HepG2 (cell line): ENCODE measurements around the gene LRRC27. TPM values are rescaled to one million over a fixed set of nuclear protein-coding genes. Genes with fewer than 3 reads are reported as not detected.

Source experiments
- ASH2L ChIP-seq: fragments of 300-600, 200-600 bp; sonication (generic); IDR thresholded peaks from 2 replicates; pipeline ENCODE4 v1.7.0; 2017; ENCODE audit warnings: low read depth, mild to moderate bottlenecking, moderate library complexity, mixed read lengths, low read length; ENCODE audit not compliant: insufficient read length
- DNMT3B ChIP-seq: conservative IDR thresholded peaks from 2 replicates; pipeline ENCODE4 v1.6.1; 2016; ENCODE audit warnings: missing biosample characterization, control low read depth
- JUND ChIP-seq: sonication (generic); formaldehyde crosslinking; IDR thresholded peaks from 2 replicates; pipeline ENCODE4 v1.8.0; 2022; ENCODE audit warnings: mild to moderate bottlenecking, missing genetic modification reagents
- PHF8 ChIP-seq: sonication (generic); formaldehyde crosslinking; IDR thresholded peaks from 2 replicates; pipeline ENCODE4 v1.5.0; 2020; ENCODE audit warnings: missing genetic modification reagents
- SAP130 ChIP-seq: IDR thresholded peaks from 2 replicates; pipeline ENCODE4 v1.6.1; 2016; ENCODE audit warnings: low read depth
- SMC3 ChIP-seq: IDR thresholded peaks from 2 replicates; pipeline ENCODE4 v1.6.1; 2011; ENCODE audit warnings: low read length, improper control_type of control experiment
- TAF15 ChIP-seq: fragments of 200-400 bp; formaldehyde crosslinking; IDR thresholded peaks from one replicate; pipeline ENCODE4 v1.6.1; 2018; ENCODE audit warnings: mild to moderate bottlenecking, low read depth, low read length; ENCODE audit not compliant: poor library complexity, severe bottlenecking
- ZNF292 ChIP-seq: sonication (generic); formaldehyde crosslinking; IDR thresholded peaks from 2 replicates; pipeline ENCODE4 v1.8.1; 2022; ENCODE audit warnings: mild to moderate bottlenecking, low read depth, missing genetic modification reagents, borderline replicate concordance
- ZNF333 ChIP-seq: sonication (generic); formaldehyde crosslinking; IDR thresholded peaks from 2 replicates; pipeline ENCODE4 v1.4.0; 2020; ENCODE audit warnings: mild to moderate bottlenecking, missing genetic modification reagents, borderline replicate concordance
- ZNF563 ChIP-seq: sonication (generic); formaldehyde crosslinking; IDR thresholded peaks from 2 replicates; pipeline ENCODE4 v1.8.0; 2022; ENCODE audit warnings: mild to moderate bottlenecking, moderate library complexity, missing genetic modification reagents
- ZNF605 ChIP-seq: sonication (generic); formaldehyde crosslinking; IDR thresholded peaks from 2 replicates; pipeline ENCODE4 v1.8.0; 2022; ENCODE audit warnings: mild to moderate bottlenecking, missing genetic modification reagents
- ZNF709 ChIP-seq: sonication (generic); formaldehyde crosslinking; IDR thresholded peaks from 2 replicates; pipeline ENCODE4 v1.5.0; 2020; ENCODE audit warnings: mild to moderate bottlenecking, missing genetic modification reagents
- ZZZ3 ChIP-seq: sonication (generic); formaldehyde crosslinking; IDR thresholded peaks from 2 replicates; pipeline ENCODE4 v1.4.0; 2020; ENCODE audit warnings: missing genetic modification reagents, mild to moderate bottlenecking, borderline replicate concordance
- polyA plus RNA-seq, 8 experiments: library from polyadenylated mRNA; depleted of rRNA in 3 of 8; stranded (reverse) in 7 of 8; unstranded in 1 of 8; fragments of >200 nt; fragmentation: Illumina TruSeq in 4 of 8; extraction: Trizol in 4 of 8; gene quantifications; 2 replicates each; pipeline versions ENCODE4 v1.2.1 to v1.2.3, GENCODE V29; 2011 to 2016; ENCODE audit warnings: low read depth in 4 of 8, missing spikeins in 1 of 8, mixed read lengths in 1 of 8; ENCODE audit not compliant: insufficient read depth in 1 of 8
- total RNA-seq, 5 experiments: library from RNA; depleted of rRNA; stranded (reverse); fragments of >200 nt; fragmentation: Illumina TruSeq; extraction: Trizol; gene quantifications; 2 replicates each; pipeline ENCODE4 v1.2.3, GENCODE V29; 2016; ENCODE audit warnings: low read depth in 1 of 5
- TF ChIP-seq, protein P1 (sequence below): sonication (generic); formaldehyde crosslinking; IDR thresholded peaks from 2 replicates; pipeline ENCODE4 v1.5.1; 2020; ENCODE audit warnings: mild to moderate bottlenecking, missing genetic modification reagents, moderate library complexity
- TF ChIP-seq, protein P2 (sequence below): sonication (generic); formaldehyde crosslinking; IDR thresholded peaks from 2 replicates; pipeline ENCODE4 v1.4.0; 2020; ENCODE audit warnings: missing genetic modification reagents, borderline replicate concordance
- TF ChIP-seq, protein P3 (sequence below): sonication (generic); formaldehyde crosslinking; IDR thresholded peaks from 2 replicates; pipeline ENCODE4 v1.8.0; 2022; ENCODE audit warnings: missing genetic modification reagents, mild to moderate bottlenecking, borderline replicate concordance
- TF ChIP-seq, protein P4 (sequence below): sonication (generic); formaldehyde crosslinking; IDR thresholded peaks from 2 replicates; pipeline ENCODE4 v1.4.0; 2020; ENCODE audit warnings: low read depth, mild to moderate bottlenecking, missing genetic modification reagents
- TF ChIP-seq, protein P5 (sequence below): sonication (generic); formaldehyde crosslinking; IDR thresholded peaks from 2 replicates; pipeline ENCODE4 v1.4.0; 2020; ENCODE audit warnings: missing genetic modification reagents

LRRC27 gene
- total and polyA plus RNA-seq, 2 of the 13 experiments (the other 11 are each of a cell fraction or from before 2014, with no cell fraction given) = 4.2 to 4.6 TPM

DNA sequence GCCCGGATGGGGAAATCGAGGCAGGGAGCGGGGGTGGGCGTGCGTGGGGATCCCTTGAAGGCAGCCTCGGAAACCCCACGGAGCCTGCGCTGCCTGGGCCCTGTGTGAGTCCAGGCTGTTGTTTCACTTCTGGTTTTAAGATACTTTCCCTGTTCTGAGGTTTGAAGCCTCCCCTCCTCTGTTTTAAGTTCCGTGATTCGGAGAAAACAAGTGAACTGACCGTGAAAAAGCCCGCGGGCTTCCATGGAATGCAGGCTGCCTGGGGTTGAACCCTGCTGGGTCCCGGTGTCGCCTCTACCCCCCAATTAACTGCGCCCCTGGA, 401 bp downstream of the LRRC27 start (continued):
- TF ChIP-seq, protein P1, sequence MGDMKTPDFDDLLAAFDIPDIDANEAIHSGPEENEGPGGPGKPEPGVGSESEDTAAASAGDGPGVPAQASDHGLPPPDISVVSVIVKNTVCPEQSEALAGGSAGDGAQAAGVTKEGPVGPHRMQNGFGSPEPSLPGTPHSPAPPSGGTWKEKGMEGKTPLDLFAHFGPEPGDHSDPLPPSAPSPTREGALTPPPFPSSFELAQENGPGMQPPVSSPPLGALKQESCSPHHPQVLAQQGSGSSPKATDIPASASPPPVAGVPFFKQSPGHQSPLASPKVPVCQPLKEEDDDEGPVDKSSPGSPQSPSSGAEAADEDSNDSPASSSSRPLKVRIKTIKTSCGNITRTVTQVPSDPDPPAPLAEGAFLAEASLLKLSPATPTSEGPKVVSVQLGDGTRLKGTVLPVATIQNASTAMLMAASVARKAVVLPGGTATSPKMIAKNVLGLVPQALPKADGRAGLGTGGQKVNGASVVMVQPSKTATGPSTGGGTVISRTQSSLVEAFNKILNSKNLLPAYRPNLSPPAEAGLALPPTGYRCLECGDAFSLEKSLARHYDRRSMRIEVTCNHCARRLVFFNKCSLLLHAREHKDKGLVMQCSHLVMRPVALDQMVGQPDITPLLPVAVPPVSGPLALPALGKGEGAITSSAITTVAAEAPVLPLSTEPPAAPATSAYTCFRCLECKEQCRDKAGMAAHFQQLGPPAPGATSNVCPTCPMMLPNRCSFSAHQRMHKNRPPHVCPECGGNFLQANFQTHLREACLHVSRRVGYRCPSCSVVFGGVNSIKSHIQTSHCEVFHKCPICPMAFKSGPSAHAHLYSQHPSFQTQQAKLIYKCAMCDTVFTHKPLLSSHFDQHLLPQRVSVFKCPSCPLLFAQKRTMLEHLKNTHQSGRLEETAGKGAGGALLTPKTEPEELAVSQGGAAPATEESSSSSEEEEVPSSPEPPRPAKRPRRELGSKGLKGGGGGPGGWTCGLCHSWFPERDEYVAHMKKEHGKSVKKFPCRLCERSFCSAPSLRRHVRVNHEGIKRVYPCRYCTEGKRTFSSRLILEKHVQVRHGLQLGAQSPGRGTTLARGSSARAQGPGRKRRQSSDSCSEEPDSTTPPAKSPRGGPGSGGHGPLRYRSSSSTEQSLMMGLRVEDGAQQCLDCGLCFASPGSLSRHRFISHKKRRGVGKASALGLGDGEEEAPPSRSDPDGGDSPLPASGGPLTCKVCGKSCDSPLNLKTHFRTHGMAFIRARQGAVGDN (CRISPR knock-in tag) = peak; percentile 41; the same call in 1 of the 2 replicates
- TF ChIP-seq ZNF605 (CRISPR knock-in tag) (0 out of 2 replicates have a peak, but pooled peaks have one; percentile 51), PHF8 (no peak), ZNF563 (0 out of 2 replicates have a peak, but pooled peaks have one; percentile 39), ZNF292 (CRISPR knock-in tag) (no peak), JUND (CRISPR knock-in tag) (no peak), SMC3 (no peak), ZNF709 (0 out of 2 replicates have a peak, but pooled peaks have one; percentile 47), ZZZ3 (0 out of 2 replicates have a peak, but pooled peaks have one; percentile 0), ASH2L (peak; percentile 6), SAP130 (CRISPR knock-in tag) (no peak), TAF15 (peak; percentile 13), DNMT3B (CRISPR knock-in tag) (no peak), ZNF333 (CRISPR knock-in tag) (0 out of 2 replicates have a peak, but pooled peaks have one; percentile 9)
- TF ChIP-seq, protein P2, sequence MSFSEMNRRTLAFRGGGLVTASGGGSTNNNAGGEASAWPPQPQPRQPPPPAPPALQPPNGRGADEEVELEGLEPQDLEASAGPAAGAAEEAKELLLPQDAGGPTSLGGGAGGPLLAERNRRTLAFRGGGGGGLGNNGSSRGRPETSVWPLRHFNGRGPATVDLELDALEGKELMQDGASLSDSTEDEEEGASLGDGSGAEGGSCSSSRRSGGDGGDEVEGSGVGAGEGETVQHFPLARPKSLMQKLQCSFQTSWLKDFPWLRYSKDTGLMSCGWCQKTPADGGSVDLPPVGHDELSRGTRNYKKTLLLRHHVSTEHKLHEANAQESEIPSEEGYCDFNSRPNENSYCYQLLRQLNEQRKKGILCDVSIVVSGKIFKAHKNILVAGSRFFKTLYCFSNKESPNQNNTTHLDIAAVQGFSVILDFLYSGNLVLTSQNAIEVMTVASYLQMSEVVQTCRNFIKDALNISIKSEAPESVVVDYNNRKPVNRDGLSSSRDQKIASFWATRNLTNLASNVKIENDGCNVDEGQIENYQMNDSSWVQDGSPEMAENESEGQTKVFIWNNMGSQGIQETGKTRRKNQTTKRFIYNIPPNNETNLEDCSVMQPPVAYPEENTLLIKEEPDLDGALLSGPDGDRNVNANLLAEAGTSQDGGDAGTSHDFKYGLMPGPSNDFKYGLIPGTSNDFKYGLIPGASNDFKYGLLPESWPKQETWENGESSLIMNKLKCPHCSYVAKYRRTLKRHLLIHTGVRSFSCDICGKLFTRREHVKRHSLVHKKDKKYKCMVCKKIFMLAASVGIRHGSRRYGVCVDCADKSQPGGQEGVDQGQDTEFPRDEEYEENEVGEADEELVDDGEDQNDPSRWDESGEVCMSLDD = no peak
- TF ChIP-seq, protein P3, sequence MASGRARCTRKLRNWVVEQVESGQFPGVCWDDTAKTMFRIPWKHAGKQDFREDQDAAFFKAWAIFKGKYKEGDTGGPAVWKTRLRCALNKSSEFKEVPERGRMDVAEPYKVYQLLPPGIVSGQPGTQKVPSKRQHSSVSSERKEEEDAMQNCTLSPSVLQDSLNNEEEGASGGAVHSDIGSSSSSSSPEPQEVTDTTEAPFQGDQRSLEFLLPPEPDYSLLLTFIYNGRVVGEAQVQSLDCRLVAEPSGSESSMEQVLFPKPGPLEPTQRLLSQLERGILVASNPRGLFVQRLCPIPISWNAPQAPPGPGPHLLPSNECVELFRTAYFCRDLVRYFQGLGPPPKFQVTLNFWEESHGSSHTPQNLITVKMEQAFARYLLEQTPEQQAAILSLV (CRISPR knock-in tag) = peak; percentile 15; the same call in 1 of the 2 replicates
- TF ChIP-seq, protein P4, sequence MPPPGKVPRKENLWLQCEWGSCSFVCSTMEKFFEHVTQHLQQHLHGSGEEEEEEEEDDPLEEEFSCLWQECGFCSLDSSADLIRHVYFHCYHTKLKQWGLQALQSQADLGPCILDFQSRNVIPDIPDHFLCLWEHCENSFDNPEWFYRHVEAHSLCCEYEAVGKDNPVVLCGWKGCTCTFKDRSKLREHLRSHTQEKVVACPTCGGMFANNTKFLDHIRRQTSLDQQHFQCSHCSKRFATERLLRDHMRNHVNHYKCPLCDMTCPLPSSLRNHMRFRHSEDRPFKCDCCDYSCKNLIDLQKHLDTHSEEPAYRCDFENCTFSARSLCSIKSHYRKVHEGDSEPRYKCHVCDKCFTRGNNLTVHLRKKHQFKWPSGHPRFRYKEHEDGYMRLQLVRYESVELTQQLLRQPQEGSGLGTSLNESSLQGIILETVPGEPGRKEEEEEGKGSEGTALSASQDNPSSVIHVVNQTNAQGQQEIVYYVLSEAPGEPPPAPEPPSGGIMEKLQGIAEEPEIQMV (CRISPR knock-in tag) = 0 out of 2 replicates have a peak, but pooled peaks have one; percentile 31
- TF ChIP-seq, protein P5, sequence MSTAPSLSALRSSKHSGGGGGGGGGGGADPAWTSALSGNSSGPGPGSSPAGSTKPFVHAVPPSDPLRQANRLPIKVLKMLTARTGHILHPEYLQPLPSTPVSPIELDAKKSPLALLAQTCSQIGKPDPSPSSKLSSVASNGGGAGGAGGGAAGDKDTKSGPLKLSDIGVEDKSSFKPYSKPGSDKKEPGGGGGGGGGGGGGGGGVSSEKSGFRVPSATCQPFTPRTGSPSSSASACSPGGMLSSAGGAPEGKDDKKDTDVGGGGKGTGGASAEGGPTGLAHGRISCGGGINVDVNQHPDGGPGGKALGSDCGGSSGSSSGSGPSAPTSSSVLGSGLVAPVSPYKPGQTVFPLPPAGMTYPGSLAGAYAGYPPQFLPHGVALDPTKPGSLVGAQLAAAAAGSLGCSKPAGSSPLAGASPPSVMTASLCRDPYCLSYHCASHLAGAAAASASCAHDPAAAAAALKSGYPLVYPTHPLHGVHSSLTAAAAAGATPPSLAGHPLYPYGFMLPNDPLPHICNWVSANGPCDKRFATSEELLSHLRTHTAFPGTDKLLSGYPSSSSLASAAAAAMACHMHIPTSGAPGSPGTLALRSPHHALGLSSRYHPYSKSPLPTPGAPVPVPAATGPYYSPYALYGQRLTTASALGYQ (CRISPR knock-in tag) = 0 out of 2 replicates have a peak, but pooled peaks have one; percentile 11
- TF ChIP-seq, all 625 proteins: peak for 25
